Adrenal gland (tissue), 12 donors: ENCODE data around the gene SBF2. TPM values are rescaled to one million over a fixed set of nuclear protein-coding genes. Genes with fewer than 3 reads are reported as not detected.

Experiments
- DNase-seq, 7 donors: peaks; one replicate each; pipeline ENCODE4 v3.0.0-alpha.2; 2019 to 2020
- H3K27ac ChIP-seq, 5 donors: fragments of 200-600 bp; sonication (generic) in 4 of 5; 1 replicate in 3 of 5; 2 replicates in 2 of 5; pipeline versions ENCODE4 v1.5.1 to v1.8.0; 2016 to 2020; ENCODE audit warnings: mild to moderate bottlenecking in 1 of 5
- H3K27me3 ChIP-seq: fragments of 200-600 bp; 2 replicates; pipeline ENCODE4 v1.8.0; 2021
- H3K36me3 ChIP-seq, 2 donors: fragments of 200-600 bp; replicated peaks in 1 of 2; 1 replicate in 1 of 2; 2 replicates in 1 of 2; pipeline versions ENCODE4 v1.5.1 to v1.8.0; 2018 to 2022
- H3K4me1 ChIP-seq, 2 donors: fragments of 200-600 bp; replicated peaks in 1 of 2; 1 replicate in 1 of 2; 2 replicates in 1 of 2; pipeline versions ENCODE4 v1.5.1 to v1.8.0; 2018 to 2021
- H3K4me3 ChIP-seq, 4 donors: fragments of 200-600 bp; sonication (generic) in 3 of 4; one replicate each; pipeline ENCODE4 v1.5.1; 2016 to 2018
- H3K9me3 ChIP-seq, 3 donors: fragments of 200-600 bp; sonication (generic) in 1 of 3; replicated peaks in 1 of 3; 1 replicate in 2 of 3; 2 replicates in 1 of 3; pipeline versions ENCODE4 v1.5.1 to v1.8.0; 2016 to 2021
- CTCF ChIP-seq, 6 experiments: fragments of 450-650 bp in 4 of 6; fragments of 200-600 bp in 2 of 6; sonication (generic) in 1 of 6; IDR thresholded peaks; 1 replicate in 5 of 6; 2 replicates in 1 of 6; pipeline versions ENCODE4 v1.5.1 to v1.8.0; 2016 to 2021; ENCODE audit warnings: antibody characterized with exemption in 6 of 6, mild to moderate bottlenecking in 2 of 6, moderate library complexity in 1 of 6
- POLR2A ChIP-seq, 2 donors: fragments of 450-650 bp; IDR thresholded peaks; one replicate each; pipeline ENCODE4 v1.6.1; 2017; ENCODE audit warnings: antibody characterized with exemption in 2 of 2, mild to moderate bottlenecking in 2 of 2, moderate library complexity in 1 of 2
- WGBS, 4 donors: extraction: QIAGEN DNeasy Blood & Tissue Kit in 2 of 4; methylation state at CpG; one replicate each; pipeline versions ENCODE4 v1.1.5 to v1.1.7; 2013 to 2017; 5-methylcytosine and 5-hydroxymethylcytosine counted together
- intact Hi-C, 2 donors: fragments of 100-400 bp; cut with DNase I; formaldehyde crosslinking; loops; one replicate each; pipeline versions ENCODE4 v1.14.1 to v1.15.0; 2022 to 2023
- polyA plus RNA-seq, 3 donors: library from polyadenylated mRNA; stranded (reverse); fragments of 200-250 nt in 2 of 3; fragments of 350-450 nt in 1 of 3; fragmentation: Illumina TruSeq in 1 of 3; extraction: RNeasy Lipid Tissue Mini Kit (QIAGEN cat#74804) in 1 of 3; gene quantifications; one replicate each; pipeline ENCODE4 v1.2.3, GENCODE V29; 2013 to 2014
- total RNA-seq, 9 donors: library from RNA; depleted of rRNA in 4 of 9; stranded (reverse); fragments of >200 nt in 4 of 9; fragments of 120-200 nt in 1 of 9; fragmentation: NEBNext Ultra II Directional in 1 of 9; extraction: Animal tissue kit (Norgen Biotek cat#: 25700) in 1 of 9; gene quantifications; one replicate each; pipeline versions ENCODE4 v1.1.0 to v1.2.4, GENCODE V29; 2013 to 2023
- donor health status: healthy with polysubstance abuse.
- donor health status: Bipolar disorder and iron deficiency.
- donor health status: DM: yes; HTN: yes; CAD: no.
- donor health status: DM: no; HTN: no; CAD: no.
- donor health status: DM: no; HTN: no; CAD: no.
- donor health status: DM: yes; HTN: yes; CAD: no.

Gene SBF2
- total and polyA plus RNA-seq, 12 donors = 12.5 to 66.7 (median 38.0) TPM

- Histone ChIP-seq H3K27ac (no peak overlapping the region), H3K4me3 (no peak overlapping the region), H3K27me3 (no peaks in the 10 kb centered on the region), H3K4me1 (no peaks in the 10 kb centered on the region), H3K9me3 (no peaks in the 10 kb centered on the region), H3K36me3 (peaks cover 0 to 18% of the 10 kb centered on the region in 2 donors)
- intact Hi-C loops = loop anchor here (10.0 kb wide), 1 partner anchor 206 kb away; no protein-coding TSS in a partner anchor
- WGBS, 4 donors = 89 to 97% (median 94%) methylated on average over 6 of the region's 6 CpGs
- no peak for DNase-seq
- TF ChIP-seq POLR2A (IDR thresholded peaks at IDR 0.05) (no peak), CTCF (IDR thresholded peaks at IDR 0.05) (no peak)
Measured at GRCh38 chr11:9741260-9741659, 552.8 kb downstream of the SBF2 start.

- intact Hi-C loops = loop anchor here (10.0 kb wide), 1 partner anchor 206 kb away; no protein-coding TSS in a partner anchor
- no peak for DNase-seq
- H3K9me3 ChIP-seq = no peaks in the 10 kb centered on the region
- H3K27me3 ChIP-seq = no peaks in the 10 kb centered on the region
- WGBS, 4 donors = 87 to 93% (median 92%) methylated on average over 12 of the region's 12 CpGs
- TF ChIP-seq CTCF (IDR thresholded peaks at IDR 0.05) = no peak
- no peak for TF ChIP-seq POLR2A (IDR thresholded peaks at IDR 0.05)
- peaks cover 0 to 18% of the 10 kb centered on the region in 2 donors for H3K36me3 ChIP-seq
- no peak overlapping the region for H3K27ac ChIP-seq
- H3K4me1 ChIP-seq = no peaks in the 10 kb centered on the region
- no peak overlapping the region for H3K4me3 ChIP-seq
Measured at GRCh38 chr11:9740202-9740883, 553.7 kb downstream of the SBF2 start.

- no peak for DNase-seq
- intact Hi-C loops = no loop called here
- no peaks in the 10 kb centered on the region for H3K27me3 ChIP-seq
- peaks cover 0 to 18% of the 10 kb centered on the region in 2 donors for H3K36me3 ChIP-seq
- H3K9me3 ChIP-seq = no peaks in the 10 kb centered on the region
- no peak overlapping the region for H3K4me3 ChIP-seq
- TF ChIP-seq POLR2A (IDR thresholded peaks at IDR 0.05) (no peak), CTCF (IDR thresholded peaks at IDR 0.05) (no peak)
- peak overlapping the region in 1 of 5 donors; percentile 19 for H3K27ac ChIP-seq
- WGBS, 4 donors = 82 to 84% (median 83%) methylated on average over 4 of the region's 4 CpGs
- no peaks in the 10 kb centered on the region for H3K4me1 ChIP-seq
Measured at GRCh38 chr11:9739123-9739900, 554.7 kb downstream of the SBF2 start.

- no peak for DNase-seq
- Histone ChIP-seq H3K27ac (peak overlapping the region in 1 of 5 donors; percentile 19), H3K9me3 (no peaks in the 10 kb centered on the region), H3K4me3 (no peak overlapping the region), H3K36me3 (peaks cover 0 to 18% of the 10 kb centered on the region in 2 donors), H3K4me1 (no peaks in the 10 kb centered on the region), H3K27me3 (no peaks in the 10 kb centered on the region)
- WGBS, 4 donors = 91 to 100% (median 93%) methylated on average over 1 of the region's 1 CpG
- intact Hi-C loops = no loop called here
- TF ChIP-seq CTCF (IDR thresholded peaks at IDR 0.05) (no peak), POLR2A (IDR thresholded peaks at IDR 0.05) (no peak)
Measured at GRCh38 chr11:9738707-9739106, 555.3 kb downstream of the SBF2 start.
